ENCODE results near the gene DCLK1. TPM values are rescaled to one million over a fixed set of nuclear protein-coding genes. Genes with fewer than 3 reads are reported as not detected.

The DCLK1 gene
- total and polyA plus RNA-seq, 4 donors, result 0.04 to 0.56 (median 0.20) TPM

- H3K36me3 ChIP-seq (ENCODE audit: control insufficient read depth in 4 of 4, insufficient read depth in 3 of 4, low read depth in 1 of 4, low read length in 3 of 4), result no peaks in the 10 kb centered on the region
- 66% methylated on average over 6 of the region's 6 CpGs for WGBS
- DNase-seq (ENCODE audit: low spot score), result no peak
- TF ChIP-seq EGR1 (IDR thresholded peaks at IDR 0.05; ENCODE audit: low read depth in 2 of 2) (no peak), HNF4G (IDR thresholded peaks at IDR 0.05) (no peak)
- no peak overlapping the region for H3K4me3 ChIP-seq (ENCODE audit: low read depth in 1 of 3, low read length in 3 of 3)
- H3K9me3 ChIP-seq (ENCODE audit: control insufficient read depth in 4 of 4, low read length in 3 of 4), result no peaks in the 10 kb centered on the region
- H3K27me3 ChIP-seq (ENCODE audit: control insufficient read depth in 4 of 4, insufficient read depth in 4 of 4, low read length in 3 of 4), result peaks cover 0 to 6% (median 1%) of the 10 kb centered on the region in 4 donors
- no peaks in the 10 kb centered on the region for H3K4me1 ChIP-seq (ENCODE audit: control insufficient read depth in 4 of 4, insufficient read depth in 4 of 4, low read length in 3 of 4)
- H3K9ac ChIP-seq (ENCODE audit: low read depth in 1 of 2, low read length in 2 of 2), result no peak overlapping the region
- no peak overlapping the region for H3K27ac ChIP-seq (ENCODE audit: low read depth in 1 of 2, low read length in 2 of 2)
These were observed 136.8 kb downstream of the DCLK1 start for GRCh38 chr13:35994131-35994966.

DNA sequence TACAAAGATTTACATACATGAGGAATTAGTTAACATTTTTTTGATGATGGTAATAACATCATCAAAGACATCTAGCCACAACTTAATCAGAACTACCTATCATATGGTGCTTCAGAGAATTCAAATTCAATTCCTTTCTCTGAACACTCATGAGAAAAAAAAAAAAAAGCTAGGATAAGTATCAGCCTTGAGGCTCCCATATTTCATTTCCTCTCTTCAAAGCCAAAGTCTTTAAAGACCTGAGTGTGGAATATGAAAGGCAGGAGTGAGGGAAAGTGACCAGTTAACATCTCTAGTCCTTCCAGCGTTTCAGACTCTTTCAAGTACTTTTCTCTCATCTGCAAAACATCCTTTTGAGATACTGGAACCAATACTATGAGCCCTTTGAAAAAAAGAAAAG is 137.5 kb downstream of the DCLK1 start:
- WGBS, result 34% methylated on average over 1 of the region's 1 CpG
- no peak overlapping the region for H3K27ac ChIP-seq (ENCODE audit: low read depth in 1 of 2, low read length in 2 of 2)
- no peak overlapping the region for H3K4me3 ChIP-seq (ENCODE audit: low read depth in 1 of 3, low read length in 3 of 3)
- no peaks in the 10 kb centered on the region for H3K4me1 ChIP-seq (ENCODE audit: control insufficient read depth in 4 of 4, insufficient read depth in 4 of 4, low read length in 3 of 4)
- DNase-seq (ENCODE audit: low spot score), result no peak
- no peak overlapping the region for H3K9ac ChIP-seq (ENCODE audit: low read depth in 1 of 2, low read length in 2 of 2)
- H3K27me3 ChIP-seq (ENCODE audit: control insufficient read depth in 4 of 4, insufficient read depth in 4 of 4, low read length in 3 of 4), result peaks cover 0 to 6% (median 1%) of the 10 kb centered on the region in 4 donors
- TF ChIP-seq JUND (IDR thresholded peaks at IDR 0.05) (no peak), SP1 (IDR thresholded peaks at IDR 0.05) (no peak), HNF4G (IDR thresholded peaks at IDR 0.05) (no peak), YY1 (IDR thresholded peaks at IDR 0.05) (no peak), NR2F2 (IDR thresholded peaks at IDR 0.05) (no peak), FOXA1 (IDR thresholded peaks at IDR 0.05) (no peak), CTCF (IDR thresholded peaks at IDR 0.05; ENCODE audit: low read depth, low read length, missing input control) (no peak), REST (IDR thresholded peaks at IDR 0.05) (no peak), GABPA (IDR thresholded peaks at IDR 0.05 in 1 of 2, conservative IDR thresholded peaks at IDR 0.05 in 1 of 2) (no peak), EGR1 (IDR thresholded peaks at IDR 0.05; ENCODE audit: low read depth in 2 of 2) (no peak), RXRA (IDR thresholded peaks at IDR 0.05) (no peak), HNF4A (conservative IDR thresholded peaks at IDR 0.05) (no peak), ZBTB33 (IDR thresholded peaks at IDR 0.05) (no peak), TAF1 (conservative IDR thresholded peaks at IDR 0.05) (no peak)
- TF ChIP-seq, protein P1, sequence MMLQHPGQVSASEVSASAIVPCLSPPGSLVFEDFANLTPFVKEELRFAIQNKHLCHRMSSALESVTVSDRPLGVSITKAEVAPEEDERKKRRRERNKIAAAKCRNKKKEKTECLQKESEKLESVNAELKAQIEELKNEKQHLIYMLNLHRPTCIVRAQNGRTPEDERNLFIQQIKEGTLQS (IDR thresholded peaks at IDR 0.05), result no peak
- no peaks in the 10 kb centered on the region for H3K36me3 ChIP-seq (ENCODE audit: control insufficient read depth in 4 of 4, insufficient read depth in 3 of 4, low read depth in 1 of 4, low read length in 3 of 4)
- H3K9me3 ChIP-seq (ENCODE audit: control insufficient read depth in 4 of 4, low read length in 3 of 4), result no peaks in the 10 kb centered on the region
